ENCODE measurements around the gene TOLLIP.

TOLLIP gene

GRCh38 chr11:1276041-1276790 lies 33.2 kb downstream of the TOLLIP start:
- no peaks in the 10 kb centered on the region for H3K79me2 ChIP-seq (ENCODE audit: control insufficient read depth, low read length)
- H3K36me3 ChIP-seq (ENCODE audit: control insufficient read depth, low read length), result no peaks in the 10 kb centered on the region
- H3K4me3 ChIP-seq (ENCODE audit: low read length), result no peak overlapping the region
- no peaks in the 10 kb centered on the region for H3K9me3 ChIP-seq (ENCODE audit: control insufficient read depth, insufficient read depth, low read length)
- TF ChIP-seq, protein P1, sequence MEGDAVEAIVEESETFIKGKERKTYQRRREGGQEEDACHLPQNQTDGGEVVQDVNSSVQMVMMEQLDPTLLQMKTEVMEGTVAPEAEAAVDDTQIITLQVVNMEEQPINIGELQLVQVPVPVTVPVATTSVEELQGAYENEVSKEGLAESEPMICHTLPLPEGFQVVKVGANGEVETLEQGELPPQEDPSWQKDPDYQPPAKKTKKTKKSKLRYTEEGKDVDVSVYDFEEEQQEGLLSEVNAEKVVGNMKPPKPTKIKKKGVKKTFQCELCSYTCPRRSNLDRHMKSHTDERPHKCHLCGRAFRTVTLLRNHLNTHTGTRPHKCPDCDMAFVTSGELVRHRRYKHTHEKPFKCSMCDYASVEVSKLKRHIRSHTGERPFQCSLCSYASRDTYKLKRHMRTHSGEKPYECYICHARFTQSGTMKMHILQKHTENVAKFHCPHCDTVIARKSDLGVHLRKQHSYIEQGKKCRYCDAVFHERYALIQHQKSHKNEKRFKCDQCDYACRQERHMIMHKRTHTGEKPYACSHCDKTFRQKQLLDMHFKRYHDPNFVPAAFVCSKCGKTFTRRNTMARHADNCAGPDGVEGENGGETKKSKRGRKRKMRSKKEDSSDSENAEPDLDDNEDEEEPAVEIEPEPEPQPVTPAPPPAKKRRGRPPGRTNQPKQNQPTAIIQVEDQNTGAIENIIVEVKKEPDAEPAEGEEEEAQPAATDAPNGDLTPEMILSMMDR (IDR thresholded peaks at IDR 0.05; ENCODE audit: low read depth, low read length, poor library complexity, severe bottlenecking), result no peak
- no peak for TF ChIP-seq EZH2phosphoT487 (IDR thresholded peaks at IDR 0.05; ENCODE audit: borderline replicate concordance, low read length)
- H4K20me1 ChIP-seq (ENCODE audit: control insufficient read depth, insufficient read depth, low read depth, low read length), result no peaks in the 10 kb centered on the region
- H3K4me1 ChIP-seq (ENCODE audit: control insufficient read depth, low read length), result no peaks in the 10 kb centered on the region
- no peak overlapping the region for H3K4me2 ChIP-seq (ENCODE audit: low read length)
- no peak overlapping the region for H3K27ac ChIP-seq (ENCODE audit: low read depth, low read length)
- no peaks in the 10 kb centered on the region for H3K9me2 ChIP-seq (replicated peaks; ENCODE audit: control insufficient read depth, low read length)
- H3F3A ChIP-seq (ENCODE audit: control insufficient read depth, insufficient read depth), result no peaks in the 10 kb centered on the region
- H3K27me3 ChIP-seq (ENCODE audit: control insufficient read depth, low read length), result no peaks in the 10 kb centered on the region

- H3K27ac ChIP-seq (ENCODE audit: low read depth, low read length), result no peak overlapping the region
- H4K20me1 ChIP-seq (ENCODE audit: control insufficient read depth, insufficient read depth, low read depth, low read length), result no peaks in the 10 kb centered on the region
- no peaks in the 10 kb centered on the region for H3F3A ChIP-seq (ENCODE audit: control insufficient read depth, insufficient read depth)
- no peaks in the 10 kb centered on the region for H3K27me3 ChIP-seq (ENCODE audit: control insufficient read depth, low read length)
- no peaks in the 10 kb centered on the region for H3K36me3 ChIP-seq (ENCODE audit: control insufficient read depth, low read length)
- no peaks in the 10 kb centered on the region for H3K79me2 ChIP-seq (ENCODE audit: control insufficient read depth, low read length)
- no peaks in the 10 kb centered on the region for H3K9me2 ChIP-seq (replicated peaks; ENCODE audit: control insufficient read depth, low read length)
- no peak overlapping the region for H3K4me2 ChIP-seq (ENCODE audit: low read length)
- TF ChIP-seq, protein P1 (IDR thresholded peaks at IDR 0.05; ENCODE audit: low read depth, low read length, poor library complexity, severe bottlenecking), result no peak
- TF ChIP-seq EZH2phosphoT487 (IDR thresholded peaks at IDR 0.05; ENCODE audit: borderline replicate concordance, low read length), result no peak
- no peaks in the 10 kb centered on the region for H3K4me1 ChIP-seq (ENCODE audit: control insufficient read depth, low read length)
- no peaks in the 10 kb centered on the region for H3K9me3 ChIP-seq (ENCODE audit: control insufficient read depth, insufficient read depth, low read length)
- no peak overlapping the region for H3K4me3 ChIP-seq (ENCODE audit: low read length)
Measured at GRCh38 chr11:1275021-1275420, 34.4 kb downstream of the TOLLIP start.

- no peak overlapping the region for H3K4me3 ChIP-seq (ENCODE audit: low read length)
Measured at GRCh38 chr11:1274501-1274900, 34.9 kb downstream of the TOLLIP start.

More at GRCh38 chr11:1274501-1274900, 34.9 kb downstream of the TOLLIP start:
- TF ChIP-seq, protein P1 (IDR thresholded peaks at IDR 0.05; ENCODE audit: low read depth, low read length, poor library complexity, severe bottlenecking), result no peak
- TF ChIP-seq EZH2phosphoT487 (IDR thresholded peaks at IDR 0.05; ENCODE audit: borderline replicate concordance, low read length), result no peak
- Histone ChIP-seq H3F3A (ENCODE audit: control insufficient read depth, insufficient read depth) (no peaks in the 10 kb centered on the region), H3K36me3 (ENCODE audit: control insufficient read depth, low read length) (no peaks in the 10 kb centered on the region), H3K27ac (ENCODE audit: low read depth, low read length) (no peak overlapping the region), H4K20me1 (ENCODE audit: control insufficient read depth, insufficient read depth, low read depth, low read length) (no peaks in the 10 kb centered on the region), H3K9me2 (replicated peaks; ENCODE audit: control insufficient read depth, low read length) (no peaks in the 10 kb centered on the region), H3K4me1 (ENCODE audit: control insufficient read depth, low read length) (no peaks in the 10 kb centered on the region), H3K27me3 (ENCODE audit: control insufficient read depth, low read length) (no peaks in the 10 kb centered on the region), H3K9me3 (ENCODE audit: control insufficient read depth, insufficient read depth, low read length) (no peaks in the 10 kb centered on the region), H3K79me2 (ENCODE audit: control insufficient read depth, low read length) (no peaks in the 10 kb centered on the region), H3K4me2 (ENCODE audit: low read length) (no peak overlapping the region)

All from DOHH2 (cell line).